Activated CD8-positive, alpha-beta memory T cell treated with anti-CD3 and anti-CD28 coated beads for 4 hours (primary cell): ENCODE data around the gene CYP4F2.
"Not testable (repeated sequence)": the region's sequence is repeated elsewhere in the genome, so short reads cannot be mapped to it uniquely, and the experiment has no call there.

ENCODE experiments used
- DNase-seq, 2 donors: peaks; one replicate each; pipeline ENCODE4 v3.0.0-alpha.2; 2020; ENCODE audit warnings: low read depth in 2 of 2

CYP4F2 gene

DNA sequence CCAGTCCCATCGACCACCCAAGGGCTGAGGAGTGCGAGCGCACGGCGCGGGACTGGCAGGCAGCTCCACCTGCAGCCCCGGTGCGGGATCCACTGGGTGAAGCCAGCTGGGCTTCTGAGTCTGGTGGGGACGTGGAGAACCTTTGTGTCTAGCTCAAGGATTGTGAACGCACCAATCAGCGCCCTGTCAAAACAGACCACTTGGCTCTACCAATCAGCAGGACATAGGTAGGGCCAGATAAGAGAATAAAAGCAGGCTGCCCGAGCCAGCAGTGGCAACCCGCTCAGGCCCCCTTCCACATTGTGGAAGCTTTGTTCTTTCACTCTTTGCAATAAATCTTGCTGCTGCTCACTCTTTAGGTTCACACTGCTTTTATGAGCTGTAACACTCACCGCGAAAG lies 2.2 kb upstream of the CYP4F2 start:
- DNase-seq = not testable (repeated sequence)

DNA sequence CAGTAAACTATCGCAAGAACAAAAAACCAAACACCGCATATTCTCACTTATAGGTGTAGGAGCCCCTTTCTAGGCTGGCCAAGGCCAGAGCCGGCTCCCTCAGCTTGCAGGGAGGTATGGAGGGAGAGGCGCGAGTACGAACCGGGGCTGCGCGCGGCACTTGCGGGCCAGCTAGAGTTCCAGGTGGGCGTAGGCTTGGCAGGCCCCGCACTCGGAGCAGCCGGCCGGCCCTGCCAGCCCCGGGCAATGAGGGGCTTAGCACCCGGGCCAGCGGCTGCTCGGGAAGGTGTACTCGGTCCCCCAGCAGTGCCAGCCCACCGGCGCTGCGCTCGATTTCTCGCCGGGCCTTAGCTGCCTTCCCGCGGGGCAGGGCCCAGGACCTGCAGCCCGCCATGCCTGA lies 1.7 kb upstream of the CYP4F2 start:
- DNase-seq = not testable (repeated sequence)

DNA sequence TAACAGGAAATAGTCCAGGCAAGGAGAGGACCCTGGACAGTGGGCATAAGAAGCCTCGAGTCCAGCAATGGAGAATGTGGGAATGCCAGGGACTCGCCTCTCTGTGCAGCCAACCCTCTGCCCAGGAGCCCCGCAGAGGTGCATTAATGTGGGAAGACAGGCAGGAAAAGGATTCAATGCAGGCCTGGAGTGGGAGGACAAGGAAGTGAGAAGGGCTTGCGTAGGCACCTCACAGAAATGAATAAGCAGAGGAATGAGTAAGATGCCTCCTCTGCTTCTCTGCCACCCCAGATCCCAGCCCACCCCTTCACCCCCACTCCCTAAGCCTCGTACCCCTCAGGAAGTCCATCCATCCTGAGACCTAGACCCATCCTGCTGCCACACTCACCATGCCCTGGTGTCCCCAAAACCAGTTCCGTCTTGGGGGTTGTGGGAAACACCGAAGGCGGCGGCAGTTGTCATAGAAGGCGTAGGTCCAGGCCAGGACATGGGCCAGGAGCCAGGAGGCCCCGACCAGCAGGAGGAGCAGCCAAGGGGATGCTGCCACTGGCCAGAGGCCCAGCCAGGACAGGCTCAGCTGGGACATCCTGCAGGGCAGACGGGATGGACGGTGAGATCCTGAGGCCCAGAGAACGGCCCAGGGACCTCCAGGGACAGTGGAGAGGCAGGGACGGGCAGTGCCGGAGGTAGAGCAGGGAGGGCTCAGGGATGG lies 692 bp downstream of the CYP4F2 start:
- DNase-seq = no peak

DNA sequence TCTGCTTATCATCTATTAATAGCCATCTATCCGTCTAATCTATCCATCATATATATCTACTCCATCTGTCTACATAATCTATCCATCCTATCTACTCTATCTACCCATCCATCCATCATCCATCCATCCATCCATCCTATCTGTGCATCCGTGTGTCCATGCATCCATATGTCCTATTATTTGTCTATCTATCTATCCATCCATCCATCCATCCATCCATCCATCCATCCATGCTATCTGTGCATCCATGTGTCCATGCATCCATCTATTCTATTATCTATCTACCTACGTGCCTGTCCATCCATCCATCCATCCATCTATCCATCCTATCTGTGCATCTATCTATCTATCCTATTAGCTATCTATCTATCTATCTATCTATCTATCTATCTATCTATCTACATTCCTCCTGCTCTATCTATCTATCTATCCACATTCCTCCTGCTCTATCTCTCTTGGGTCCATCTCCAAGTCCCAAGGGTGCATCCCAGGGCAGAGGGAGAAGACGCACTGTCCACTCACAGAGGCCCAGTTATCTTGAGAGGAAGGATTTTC lies 1.9 kb downstream of the CYP4F2 start:
- no peak for DNase-seq

DNA sequence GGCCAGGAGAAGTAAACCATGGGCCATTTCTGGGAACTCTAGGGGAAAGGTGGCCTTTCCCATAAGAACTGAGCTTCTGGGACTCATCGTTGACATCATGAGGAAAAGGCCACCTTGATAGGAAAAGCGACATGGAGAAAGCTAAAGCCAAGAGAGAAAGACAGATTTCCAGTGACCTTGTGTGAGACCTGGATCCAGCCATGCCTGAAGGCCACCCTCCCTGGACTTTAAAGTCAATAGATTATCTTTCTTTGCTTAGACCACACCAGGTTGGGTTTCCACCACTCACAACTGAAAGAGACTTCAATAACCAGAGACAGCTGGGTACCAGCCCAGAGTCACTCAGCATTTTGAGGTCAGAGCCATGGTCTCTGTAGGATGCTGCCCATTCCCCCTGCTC lies 3.5 kb downstream of the CYP4F2 start:
- no peak for DNase-seq

DNA sequence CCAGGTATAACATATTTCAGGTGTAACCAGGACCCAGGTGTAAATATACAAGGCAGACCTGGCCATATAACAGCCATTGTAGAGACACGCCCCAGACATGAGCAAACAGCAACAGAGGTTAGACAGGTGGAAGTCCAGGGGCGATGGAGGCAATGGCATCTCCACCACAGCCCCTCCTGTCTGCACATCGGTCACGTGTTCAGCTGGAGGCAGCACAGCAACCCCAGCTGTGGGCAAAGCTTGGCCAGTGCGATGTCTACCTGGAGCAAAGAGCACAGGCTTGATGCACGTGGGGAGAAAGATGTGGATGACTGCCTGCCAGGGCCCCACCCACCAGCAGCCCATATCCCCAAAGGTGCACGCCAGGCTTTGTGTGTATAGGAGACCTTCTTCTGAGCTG lies 4.4 kb downstream of the CYP4F2 start:
- no peak for DNase-seq

DNA sequence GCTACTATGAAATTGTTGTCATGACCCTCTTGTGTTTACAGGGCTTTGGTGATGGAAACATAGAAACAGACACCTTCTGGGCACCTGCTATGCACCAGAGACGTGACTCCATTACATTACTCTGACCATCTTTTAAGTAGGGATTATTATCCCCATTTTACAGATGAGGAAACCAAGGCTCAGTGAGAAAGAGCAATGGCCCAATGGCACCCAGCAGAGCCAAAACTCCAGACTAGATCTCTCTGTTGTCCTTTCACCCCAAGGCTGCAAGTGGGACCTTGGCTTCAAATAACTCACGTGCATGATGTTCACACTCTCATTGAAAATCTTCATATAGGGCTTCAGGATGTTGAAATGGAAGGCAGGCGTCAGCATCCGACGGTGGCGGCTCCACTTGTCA lies 5.9 kb downstream of the CYP4F2 start:
- no peak for DNase-seq

DNA sequence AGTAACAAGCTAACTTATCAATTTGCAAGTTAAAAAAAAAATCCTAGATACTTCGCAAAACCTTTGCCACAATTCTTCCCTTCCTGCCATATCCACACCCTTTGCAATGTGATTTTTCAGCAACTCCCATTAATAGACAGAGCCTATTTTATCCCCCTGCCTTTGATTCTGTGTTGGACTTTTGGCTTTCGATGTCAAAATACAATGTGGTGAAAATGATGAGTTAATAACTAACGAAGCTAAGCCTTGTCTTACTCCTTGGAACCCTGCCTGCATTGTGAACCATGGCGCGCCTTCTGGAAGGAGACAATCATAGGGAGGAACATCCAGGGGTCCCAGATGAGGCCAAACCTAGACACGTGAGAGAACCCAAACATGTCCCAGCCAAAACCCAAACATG lies 6.4 kb downstream of the CYP4F2 start:
- no peak for DNase-seq

DNA sequence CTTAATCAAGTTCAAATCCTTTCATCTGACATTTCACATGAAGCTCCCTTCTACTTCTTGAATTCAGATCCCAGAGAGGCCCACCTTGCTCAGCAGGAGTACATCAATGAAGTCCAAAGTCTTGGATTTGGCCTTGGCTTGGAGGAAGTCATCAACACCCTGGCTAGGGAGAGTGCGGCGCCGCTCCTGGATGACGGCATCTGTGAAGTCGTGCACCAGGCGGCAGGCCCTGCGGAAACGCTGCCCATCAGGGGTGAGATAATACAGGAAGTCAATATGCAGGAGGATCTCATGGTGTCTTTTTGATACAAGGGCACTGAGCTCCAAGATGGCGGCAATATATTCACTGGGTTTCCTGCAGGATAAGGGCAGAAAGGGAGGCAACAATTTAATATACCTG lies 8.5 kb downstream of the CYP4F2 start:
- DNase-seq = not testable (repeated sequence)

DNA sequence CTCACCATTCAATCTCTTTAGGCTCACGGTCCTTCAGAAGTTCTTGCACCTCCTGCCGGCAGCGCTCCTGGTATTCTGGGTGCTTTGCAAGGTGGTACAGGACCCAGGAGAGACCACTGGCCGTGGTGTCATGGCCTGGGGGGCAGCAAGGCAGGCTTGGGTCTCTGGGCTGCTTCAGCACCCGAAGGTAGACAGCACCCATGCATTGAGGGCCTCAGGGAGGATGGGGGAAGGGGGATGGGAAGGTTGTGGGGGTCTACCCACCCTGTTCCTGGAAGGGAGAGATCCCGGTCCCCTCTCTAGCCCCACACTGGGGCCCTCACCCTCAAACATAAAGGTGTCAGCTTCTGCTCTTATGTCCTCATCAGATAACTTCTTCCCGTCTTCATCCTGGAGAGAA lies 12.0 kb downstream of the CYP4F2 start:
- no peak for DNase-seq

DNA sequence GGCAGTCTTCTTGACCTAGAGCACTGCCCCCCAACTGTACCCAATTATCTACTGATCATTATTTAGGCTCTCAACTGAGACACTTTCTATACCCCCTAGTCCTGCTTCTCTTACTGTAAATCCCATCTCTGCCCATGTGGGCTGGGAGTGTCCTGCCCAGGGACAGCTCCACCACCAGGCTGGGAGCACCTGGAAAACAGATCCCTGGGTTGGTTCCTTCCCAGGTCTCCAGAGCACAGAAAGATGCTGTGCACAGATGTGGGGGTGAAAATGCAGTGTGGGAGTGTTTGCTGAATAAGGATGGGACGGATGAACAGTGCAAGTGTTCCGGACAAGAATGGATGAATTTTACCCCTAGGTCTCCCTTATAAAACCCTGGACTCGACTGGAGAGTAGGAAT lies 12.7 kb downstream of the CYP4F2 start:
- no peak for DNase-seq

DNA sequence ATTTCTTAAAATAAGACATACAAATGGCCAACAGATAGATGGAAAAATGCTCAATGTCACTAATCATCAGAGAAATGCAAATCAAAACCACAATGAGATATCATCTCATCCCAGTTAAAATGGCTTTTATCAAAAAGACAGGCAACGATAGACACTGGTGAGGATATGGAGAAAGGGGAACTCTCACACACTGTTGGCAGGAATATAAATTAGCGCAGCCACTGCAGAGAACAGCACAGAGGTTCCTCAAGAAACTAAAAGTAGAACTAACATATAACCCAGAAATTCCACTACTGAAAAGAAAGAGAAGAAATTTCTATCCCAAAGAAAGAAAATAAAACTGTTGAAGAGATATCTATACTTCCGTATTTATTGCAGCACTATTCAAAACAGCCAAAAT lies 14.5 kb downstream of the CYP4F2 start:
- DNase-seq = not testable (repeated sequence)

DNA sequence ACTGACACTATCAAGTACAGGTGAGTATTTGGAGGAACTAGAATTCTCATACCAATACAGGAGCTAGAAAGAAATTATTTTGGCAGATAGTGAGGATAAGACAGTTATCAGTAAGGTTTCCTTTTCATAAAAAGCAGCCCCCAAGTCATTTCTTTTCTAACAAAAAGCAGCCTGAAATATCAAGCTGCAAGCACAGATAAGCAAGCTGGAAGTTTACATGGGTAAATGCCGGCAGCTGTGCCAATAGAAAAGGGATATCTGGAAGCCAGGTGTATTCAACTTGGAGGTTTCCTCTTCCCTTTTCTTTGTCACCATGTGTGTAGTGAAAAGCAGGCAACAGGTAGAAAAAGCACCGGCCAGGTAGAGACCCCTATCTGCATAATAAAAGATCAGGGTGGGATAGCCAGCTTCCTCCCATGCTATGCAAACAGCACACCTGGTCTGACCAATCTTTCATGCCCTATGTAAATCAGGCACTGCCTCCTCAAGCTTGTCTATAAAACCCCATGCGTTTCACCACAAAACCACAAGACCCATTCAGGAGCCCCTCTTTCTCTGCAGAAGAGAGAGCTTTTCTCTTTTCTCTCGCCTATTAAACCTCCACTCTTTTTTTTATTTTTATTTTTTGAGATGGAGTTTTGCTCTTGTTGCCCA lies 22.9 kb downstream of the CYP4F2 start:
- DNase-seq = no peak

DNA sequence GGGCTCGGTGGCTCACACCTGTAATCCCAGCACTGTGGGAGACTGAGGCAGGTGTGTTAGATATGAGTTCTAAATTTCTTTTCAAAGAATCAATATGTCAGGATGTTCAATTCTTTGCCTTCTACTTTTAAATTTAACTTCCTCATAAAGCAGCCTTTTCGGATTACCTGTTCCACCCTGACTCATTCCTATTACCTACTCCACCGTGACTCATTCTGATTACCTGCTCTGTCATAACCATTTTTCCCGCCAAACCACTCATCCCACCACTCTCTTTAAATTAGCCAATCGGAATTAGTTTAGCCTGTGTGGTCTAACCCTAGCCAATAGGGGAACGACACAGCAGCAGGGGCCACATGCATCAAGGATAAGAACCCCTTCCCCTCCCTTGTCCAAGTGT lies 24.1 kb downstream of the CYP4F2 start:
- DNase-seq = not testable (repeated sequence)

DNA sequence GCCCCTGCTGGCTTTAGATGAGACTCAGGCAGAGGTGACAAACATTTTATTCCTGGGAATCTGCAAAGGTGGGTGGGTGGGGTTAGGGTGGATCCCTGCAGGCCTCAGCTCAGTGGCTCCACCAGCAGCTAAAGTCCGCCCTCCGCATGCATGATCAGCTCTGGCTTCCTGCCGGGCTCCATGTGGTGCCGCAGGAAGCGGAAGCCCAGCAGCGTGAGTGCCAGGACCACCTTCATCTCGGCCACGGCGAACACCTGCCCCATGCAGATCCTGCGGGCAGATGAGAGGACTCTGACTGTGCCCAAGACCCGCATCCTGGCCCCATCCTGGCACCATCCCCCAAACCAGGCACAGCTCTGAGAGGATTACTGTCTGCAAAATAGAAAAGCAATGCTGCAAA lies 26.3 kb downstream of the CYP4F2 start:
- DNase-seq = no peak

DNA sequence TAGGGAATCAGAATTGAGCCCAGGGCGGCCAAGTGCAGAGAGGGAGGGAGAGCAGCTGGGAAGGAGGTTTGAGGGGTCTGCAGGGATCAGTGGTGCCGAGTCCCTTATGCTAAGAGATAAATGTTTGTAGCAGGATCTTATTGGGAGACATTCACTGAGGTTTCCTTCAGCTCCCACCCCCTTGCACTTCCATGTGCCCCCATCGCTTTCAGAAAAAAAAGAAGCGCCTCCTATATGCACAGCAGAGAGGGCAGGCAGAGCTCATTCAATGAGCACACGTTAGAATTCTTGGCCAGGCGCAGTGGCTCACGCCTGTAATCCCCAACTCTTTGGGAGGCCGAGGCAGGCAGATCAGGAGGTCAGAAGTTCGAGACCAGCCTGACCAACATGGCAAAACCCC lies 28.0 kb downstream of the CYP4F2 start:
- DNase-seq = no peak

DNA sequence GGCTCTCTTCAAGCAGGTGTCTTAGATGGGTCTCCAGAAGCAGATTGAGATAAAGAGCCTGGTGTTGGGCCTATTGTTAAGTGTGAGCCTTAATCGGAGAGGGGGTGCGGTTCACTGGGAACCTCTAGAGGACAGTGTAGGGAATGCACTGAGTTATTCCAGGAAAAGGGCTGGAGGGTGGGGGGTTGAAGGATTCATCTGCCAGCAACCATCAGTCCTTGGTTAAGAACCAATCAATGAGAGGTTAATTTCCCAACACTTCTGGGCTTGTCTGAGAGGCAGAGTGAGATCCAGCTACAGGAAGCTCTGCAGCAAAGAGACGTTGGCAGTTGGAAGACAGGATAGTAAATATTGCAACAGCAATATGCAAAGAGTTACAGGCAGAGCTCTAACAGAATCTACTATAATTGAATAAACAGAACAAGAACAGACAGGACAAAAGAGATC lies 28.7 kb downstream of the CYP4F2 start:
- peak; percentile 6 to 22 for DNase-seq

DNA sequence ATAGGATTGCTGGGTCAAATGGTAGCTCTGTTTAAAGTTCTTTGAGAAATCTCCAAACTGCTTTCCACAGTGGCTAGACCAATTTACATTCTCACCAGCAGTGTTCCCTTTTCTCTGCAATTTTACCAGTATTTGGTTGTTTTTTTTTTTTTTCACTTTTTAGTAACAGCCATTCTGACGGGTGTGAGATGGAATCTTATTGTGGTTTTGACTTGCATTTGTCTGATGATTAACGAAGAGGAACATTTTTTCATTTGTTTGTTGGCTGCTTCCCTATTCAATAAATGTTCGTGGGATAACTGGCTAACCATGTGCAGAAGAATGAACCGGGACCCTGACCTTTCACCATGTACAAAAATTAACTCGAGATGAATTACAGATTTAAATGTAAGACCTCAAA lies 31.2 kb downstream of the CYP4F2 start:
- DNase-seq = no peak

DNA sequence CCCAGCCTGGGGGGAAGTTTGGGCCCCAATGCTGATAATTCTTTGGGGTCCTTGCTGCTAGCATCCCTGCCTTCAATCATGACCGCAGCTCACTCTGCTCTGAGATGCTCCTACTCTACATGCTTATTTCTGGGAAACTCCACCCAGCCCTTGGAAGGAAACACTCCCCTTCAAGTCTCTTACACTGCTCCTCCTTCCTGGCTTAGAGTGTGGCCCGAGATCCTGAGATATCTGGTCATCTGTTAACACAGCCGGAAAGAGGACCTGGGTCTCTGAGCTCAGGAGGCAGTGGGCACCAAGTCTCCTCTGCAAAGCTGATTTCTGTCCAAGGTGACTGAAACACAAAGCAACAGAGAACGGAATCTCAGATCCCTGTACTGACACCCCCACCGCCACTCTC lies 33.0 kb downstream of the CYP4F2 start:
- DNase-seq = no peak

DNA sequence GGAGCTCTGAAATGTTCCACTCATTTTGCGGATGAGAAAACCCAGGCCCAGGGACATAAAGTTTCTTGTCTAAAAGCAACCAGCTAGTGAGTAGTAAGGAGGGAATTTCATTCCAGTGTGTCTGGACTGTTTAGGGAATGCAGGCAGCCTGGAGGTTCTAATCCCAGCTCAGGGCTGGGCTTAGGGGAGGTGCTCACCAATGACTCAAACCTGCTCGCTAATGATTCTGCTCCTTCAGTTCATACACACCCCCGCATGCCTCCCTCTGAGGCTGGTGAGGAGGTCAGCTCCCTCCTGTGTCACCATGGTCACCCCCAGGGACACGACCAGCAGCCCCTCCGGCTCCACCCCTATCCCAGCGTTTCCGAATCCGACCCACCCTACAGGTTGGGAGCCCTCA lies 34.6 kb downstream of the CYP4F2 start:
- no peak for DNase-seq

DNA sequence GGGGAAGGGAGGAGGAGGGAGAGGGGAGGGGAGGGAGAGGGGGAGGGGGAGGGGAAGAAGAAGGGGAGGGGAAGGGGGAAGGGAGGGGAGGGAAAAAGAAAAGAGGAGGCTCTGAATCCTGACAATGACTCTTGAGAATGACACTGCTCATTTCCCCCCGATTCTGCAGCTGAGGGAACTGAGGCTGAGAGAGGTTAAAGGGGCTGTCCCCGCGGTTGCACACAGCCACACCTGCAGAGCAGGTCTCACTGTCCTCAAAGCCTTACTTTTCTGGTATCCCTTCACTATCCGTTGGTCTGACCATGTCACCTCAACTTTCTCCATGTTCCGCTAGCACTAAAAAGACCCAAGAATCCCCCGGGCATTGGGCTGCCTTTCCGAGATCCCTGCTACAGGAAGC lies 35.4 kb downstream of the CYP4F2 start:
- DNase-seq = no peak

DNA sequence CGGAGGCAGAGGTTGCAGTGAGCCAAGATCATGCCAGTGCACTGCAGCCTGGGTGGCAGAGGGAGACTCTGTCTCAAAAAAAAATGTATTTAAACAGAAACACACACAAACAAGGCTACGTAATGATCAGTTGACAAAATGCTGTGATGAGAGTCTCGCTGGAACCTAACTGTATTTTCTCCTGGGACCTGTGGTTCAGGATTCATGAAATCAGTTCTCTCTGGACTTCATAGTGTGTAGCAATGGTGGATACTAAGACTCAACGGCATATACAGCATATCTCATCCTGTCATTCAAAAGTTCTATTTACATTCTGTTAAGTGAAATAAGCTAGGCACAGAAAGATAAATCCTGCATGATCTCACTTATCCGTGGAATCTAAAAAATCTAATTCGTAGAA lies 37.4 kb downstream of the CYP4F2 start:
- DNase-seq = no peak

DNA sequence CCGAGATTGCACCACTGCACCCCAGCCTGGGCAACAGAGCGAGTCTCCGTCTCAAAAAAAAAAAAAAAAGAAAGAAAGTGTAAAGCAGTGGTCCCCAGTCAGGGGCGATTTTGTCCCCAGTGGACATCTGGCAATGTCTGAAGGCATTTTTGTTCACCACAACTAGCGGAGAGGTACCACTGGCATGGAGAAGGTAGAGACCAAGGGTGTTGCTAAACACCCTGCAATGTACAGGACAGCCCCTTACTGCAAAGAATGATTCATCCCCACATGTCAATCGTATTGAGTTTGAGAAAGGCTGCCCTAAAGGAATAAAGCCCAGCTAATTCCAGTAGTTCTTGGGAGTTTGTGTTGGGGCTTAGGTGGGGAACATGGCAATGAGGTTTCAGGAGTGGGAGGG lies 38.7 kb downstream of the CYP4F2 start:
- no peak for DNase-seq
